Amniotic epithelial cell (primary cell): ENCODE data around the gene RERE.
"Not testable (repeated sequence)": the region's sequence is repeated elsewhere in the genome, so short reads cannot be mapped to it uniquely, and the experiment has no call there.

Source experiments
- DNase-seq: peaks from one replicate; pipeline ENCODE4 v3.0.0-alpha.2; 2010; ENCODE audit warnings: low read depth

Gene RERE

DNA sequence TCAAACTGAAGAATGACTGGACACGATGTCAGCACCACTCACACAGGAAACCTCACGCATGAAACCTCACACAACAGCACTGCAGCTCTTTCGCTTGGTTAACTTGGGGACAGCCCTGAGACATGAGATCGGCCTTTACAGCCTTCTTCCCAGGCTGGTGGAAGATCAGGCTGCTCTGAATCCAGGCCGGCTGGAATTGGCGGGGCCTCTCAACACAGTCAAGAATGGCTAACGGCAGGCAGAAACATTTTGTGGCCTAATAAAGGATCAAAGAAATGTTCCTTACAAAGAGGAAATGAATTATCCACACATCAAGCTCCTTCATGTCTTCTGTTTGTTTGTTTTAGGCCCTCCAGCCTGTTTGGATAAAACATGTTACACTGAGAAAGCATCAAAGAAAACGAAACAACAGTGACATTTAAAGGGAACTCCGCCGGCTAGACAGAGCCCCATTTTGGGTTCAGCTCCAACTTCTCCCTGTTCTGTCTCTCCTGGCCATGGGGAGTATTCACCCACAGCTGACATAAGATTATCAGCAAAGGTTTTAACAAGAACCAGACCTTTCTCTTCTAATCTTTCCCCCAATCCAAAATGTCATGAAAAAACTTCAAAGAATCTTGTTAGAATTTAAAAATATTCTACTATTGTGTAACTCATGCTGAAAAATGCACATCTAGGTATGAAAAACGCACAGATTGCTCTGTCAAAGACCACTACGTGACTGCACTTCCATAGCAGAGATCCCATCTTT is 368.4 kb downstream of the RERE start:
- peak; percentile 91 for DNase-seq

DNA sequence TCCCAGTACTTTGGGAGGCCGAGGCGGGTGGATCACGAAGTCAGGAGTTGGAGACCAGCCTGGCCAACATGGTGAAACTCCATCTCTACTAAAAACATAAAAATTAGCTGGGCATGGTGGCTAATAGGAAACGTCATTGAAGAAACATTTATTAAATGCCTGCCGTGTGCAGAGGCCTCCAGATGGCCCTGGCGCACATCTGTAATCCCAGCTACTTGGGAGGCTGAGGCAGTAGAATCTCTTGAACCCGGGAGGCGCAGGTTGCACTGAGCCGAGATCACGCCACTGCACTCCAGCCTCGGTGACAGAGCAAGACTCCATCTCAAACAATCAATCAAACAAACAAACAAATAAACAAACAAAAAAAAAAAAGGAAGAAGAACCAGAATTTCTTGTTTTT is 368.9 kb downstream of the RERE start:
- DNase-seq, result not testable (repeated sequence)

DNA sequence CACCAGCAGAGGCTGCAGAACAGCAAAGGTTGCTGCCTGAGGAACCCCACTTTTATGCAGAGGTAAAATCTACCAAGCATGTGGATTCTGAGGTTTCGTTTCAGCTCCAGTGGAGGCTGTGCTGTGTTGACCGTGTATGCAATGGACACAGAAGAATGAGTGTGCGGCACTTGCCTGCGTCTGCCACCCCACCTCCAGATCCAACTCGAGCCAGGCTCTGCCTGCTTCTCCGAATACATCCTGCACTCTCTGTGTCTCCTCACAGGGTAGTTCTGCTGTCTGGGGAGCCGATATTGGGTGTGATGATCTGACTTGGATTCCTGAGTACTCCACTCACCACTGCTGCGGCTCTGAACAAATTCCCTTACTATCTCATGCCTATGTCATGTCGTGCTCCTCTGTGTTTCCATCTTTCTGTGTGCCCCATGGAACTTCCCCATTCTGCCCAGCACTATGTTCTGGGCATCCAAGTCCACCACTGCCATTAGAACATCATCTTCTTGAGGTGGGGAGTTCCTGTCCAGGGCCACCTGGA is 369.8 kb downstream of the RERE start:
- peak; percentile 88 for DNase-seq

DNA sequence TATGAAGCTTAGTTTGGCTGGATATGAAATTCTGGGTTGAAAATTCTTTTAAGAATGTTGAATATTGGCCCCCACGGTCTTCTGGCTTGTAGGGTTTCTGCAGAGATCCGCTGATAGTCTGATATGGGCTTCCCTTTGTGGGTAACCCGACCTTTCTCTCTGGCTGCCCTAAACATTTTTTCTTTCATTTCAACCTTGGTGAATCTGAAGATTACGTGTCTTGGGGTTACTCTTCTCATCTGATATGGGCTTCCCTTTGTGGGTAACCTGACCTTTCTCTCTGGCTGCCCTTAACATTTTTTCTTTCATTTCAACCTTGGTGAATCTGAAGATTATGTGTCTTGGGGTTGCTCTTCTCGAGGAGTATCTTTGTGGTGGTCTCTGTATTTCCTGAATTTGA is 371.3 kb downstream of the RERE start:
- DNase-seq, result not testable (repeated sequence)

- DNase-seq, result no peak
Observed at GRCh38 chr1:8443558-8444194, 373.8 kb downstream of the RERE start.

- no peak for DNase-seq
Observed at GRCh38 chr1:8441426-8441825, 376.0 kb downstream of the RERE start.

DNA sequence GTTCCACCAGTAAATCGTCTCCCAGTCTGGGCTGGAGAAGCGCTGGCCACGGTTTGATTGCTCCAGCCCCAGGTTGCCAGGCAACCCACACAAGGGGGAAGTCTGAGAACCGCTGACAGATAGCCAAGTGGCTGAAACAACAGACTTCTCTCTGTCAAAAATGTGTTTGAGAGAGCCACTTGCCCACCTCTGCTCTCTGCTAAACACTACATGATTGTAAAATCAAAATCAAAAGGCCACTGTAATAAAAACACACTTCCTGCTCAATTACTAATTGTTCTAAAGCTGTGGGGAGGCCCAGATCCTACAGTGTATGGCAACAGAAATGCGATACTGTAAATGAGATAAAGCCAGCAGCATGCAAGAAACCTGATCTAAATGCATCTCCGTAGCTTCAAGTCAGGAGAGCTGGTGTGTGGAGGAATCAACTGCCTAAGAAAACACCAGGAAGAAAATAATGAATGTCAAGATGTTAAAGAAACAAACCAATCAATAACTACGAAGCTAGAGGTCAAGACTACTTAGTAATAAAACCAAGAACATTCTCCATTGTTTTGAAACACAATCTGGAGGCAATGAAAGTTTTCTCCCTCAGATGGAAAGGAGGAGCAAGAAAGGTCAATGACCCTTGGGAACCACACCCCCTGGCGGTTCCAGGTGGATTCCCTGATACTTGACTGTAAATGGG is 378.3 kb downstream of the RERE start:
- DNase-seq, result peak; percentile 82

GRCh38 chr1:8438489-8438888 is 379.0 kb downstream of the RERE start:
- peak; percentile 38 for DNase-seq

- no peak for DNase-seq
Observed at GRCh38 chr1:8437347-8437746, 380.1 kb downstream of the RERE start.

DNA sequence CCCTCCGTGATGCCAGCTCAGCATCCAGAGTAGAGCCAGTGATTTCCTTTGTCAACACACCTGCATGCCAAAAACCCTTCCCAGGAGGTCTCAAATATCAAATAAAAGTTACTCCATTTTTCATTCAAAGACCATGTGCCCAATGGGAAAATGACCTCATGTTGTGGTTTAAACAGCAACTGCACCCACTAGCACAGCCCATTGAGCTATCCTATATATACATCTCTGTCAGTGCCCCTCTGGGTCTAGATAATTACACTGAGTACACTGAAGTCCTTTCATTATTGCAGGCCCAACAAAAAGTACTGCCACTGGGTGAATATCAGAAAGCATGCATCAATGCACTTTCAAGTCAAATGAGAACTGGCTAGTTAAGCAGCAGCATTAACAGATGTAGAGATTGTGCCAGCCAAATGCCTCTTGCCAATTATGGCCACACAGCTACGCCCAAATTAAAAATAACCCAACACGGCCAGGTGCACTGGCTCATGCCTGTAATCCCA is 381.8 kb downstream of the RERE start:
- no peak for DNase-seq

DNA sequence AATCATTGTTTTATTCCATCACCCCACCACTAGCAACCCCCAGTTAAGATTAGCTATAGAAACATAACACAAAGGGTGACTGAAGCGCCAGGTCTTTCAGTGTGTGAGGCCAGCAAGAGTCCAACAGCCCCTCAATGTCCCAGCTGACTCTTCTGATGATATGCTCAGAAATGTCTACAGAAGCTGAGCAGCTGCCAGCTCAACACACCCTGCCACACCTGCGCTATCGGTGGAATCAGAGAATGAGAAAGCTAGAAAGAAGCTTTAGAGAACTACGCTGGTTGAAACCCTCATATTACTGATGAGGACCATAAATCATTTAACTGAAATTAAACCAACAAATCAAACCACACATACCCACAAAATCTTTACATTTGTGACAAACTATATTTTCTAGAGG is 383.3 kb downstream of the RERE start:
- DNase-seq, result no peak

GRCh38 chr1:8431784-8432183 is 385.7 kb downstream of the RERE start:
- DNase-seq, result no peak

- no peak for DNase-seq
Observed at GRCh38 chr1:8431019-8431418, 386.4 kb downstream of the RERE start.

DNA sequence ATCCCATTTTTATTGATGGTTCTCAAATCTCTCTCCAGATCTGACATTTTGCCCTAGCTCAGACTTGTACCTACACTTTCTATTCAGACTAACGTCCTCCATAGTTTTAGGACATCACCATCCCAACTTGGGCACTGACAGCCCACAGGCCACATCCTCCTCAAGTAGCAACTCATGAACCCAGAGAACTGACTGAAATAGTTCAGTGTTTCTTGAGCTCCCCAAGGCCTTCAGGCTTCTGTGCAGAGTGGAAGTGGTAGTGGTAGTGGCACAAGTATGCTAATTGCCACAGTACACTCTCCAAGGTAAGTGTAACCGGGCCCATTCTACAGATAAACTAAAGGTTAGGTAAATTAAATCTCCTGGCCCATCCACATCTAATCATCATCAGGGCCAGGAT is 387.0 kb downstream of the RERE start:
- DNase-seq, result no peak

DNA sequence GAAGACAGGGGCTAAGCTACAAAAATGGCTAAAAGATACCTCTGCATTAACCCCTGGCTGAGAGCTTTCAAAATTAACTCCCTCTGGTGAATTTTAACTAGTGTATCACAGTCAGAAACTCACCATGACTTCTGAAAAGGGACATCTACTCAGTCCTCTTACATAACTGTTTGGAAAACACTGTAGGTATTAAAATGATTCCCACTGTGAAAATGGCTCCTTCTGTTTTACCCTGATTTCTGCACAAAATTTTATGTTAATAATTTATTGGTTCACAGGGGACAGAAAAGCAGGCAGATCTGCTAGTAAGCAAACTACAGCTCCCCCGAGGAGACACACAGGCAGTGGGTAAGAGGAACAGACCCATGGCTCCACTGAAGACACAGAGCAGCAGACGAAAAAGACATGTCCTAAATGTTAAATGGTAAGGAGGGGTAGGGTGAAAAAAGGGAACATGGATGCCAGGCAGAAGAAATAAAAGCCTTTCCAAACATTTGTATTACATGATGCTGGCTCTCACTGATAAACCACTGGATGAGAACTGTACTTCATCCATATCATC is 387.8 kb downstream of the RERE start:
- DNase-seq, result no peak

DNA sequence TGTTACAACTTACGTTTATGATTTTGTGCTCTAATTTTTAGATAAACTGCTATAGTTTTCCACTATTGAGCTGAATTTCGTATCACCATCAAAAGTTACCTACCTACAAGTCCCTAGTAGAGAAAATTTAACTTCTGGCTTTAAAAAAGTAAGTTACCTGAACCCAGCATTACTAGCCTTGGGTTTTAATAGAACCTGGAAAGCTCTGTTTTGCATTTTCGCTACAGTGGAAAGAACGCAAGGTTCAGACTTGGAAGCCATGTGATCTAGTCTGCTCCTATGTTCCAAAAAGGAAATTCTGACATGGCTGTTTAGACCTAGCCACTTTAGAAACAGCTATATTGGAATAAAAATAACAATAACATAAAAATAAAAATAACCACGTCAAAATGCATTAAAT is 389.0 kb downstream of the RERE start:
- DNase-seq, result no peak

DNA sequence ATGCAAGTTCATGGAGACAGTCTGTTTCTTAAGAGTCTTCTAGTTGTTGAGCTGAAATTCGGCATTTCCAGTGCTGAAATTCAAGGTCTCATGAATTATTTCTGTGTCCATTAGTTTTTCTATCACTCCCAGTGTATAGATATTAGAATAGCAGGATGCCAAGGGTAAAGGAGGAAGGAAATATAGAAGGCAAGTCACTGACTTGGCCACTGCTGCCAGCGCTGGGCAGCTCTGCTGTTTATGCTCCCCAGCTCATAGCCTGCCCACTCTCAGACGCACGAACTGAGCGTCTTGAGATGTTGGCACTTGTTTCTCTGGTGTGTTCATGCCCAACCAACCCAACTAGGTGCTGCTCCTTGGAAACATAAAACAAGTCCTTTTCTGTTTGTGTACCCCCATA is 389.5 kb downstream of the RERE start:
- DNase-seq, result no peak

- no peak for DNase-seq
Observed at GRCh38 chr1:8427493-8427892, 389.9 kb downstream of the RERE start.

DNA sequence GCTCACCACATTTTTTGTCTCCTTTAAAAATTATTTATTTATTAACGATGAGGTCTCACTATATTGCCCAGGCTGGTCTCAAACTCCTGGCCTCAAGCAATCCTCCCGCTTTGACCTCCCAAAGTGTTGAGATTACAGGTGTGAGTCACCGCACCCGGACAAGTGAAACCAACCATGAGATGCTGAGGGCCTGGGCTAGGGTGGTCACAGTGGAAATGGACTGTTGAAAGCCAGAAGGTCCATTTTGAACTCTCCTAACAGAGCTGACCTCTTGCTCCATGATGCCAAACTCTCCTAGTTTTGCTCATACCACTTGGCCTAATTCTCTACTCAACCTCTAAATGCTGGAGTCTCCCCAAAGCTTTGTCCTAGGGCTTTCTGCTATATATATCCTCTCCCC is 390.4 kb downstream of the RERE start:
- no peak for DNase-seq

GRCh38 chr1:8425781-8426161 is 391.7 kb downstream of the RERE start:
- DNase-seq, result no peak

DNA sequence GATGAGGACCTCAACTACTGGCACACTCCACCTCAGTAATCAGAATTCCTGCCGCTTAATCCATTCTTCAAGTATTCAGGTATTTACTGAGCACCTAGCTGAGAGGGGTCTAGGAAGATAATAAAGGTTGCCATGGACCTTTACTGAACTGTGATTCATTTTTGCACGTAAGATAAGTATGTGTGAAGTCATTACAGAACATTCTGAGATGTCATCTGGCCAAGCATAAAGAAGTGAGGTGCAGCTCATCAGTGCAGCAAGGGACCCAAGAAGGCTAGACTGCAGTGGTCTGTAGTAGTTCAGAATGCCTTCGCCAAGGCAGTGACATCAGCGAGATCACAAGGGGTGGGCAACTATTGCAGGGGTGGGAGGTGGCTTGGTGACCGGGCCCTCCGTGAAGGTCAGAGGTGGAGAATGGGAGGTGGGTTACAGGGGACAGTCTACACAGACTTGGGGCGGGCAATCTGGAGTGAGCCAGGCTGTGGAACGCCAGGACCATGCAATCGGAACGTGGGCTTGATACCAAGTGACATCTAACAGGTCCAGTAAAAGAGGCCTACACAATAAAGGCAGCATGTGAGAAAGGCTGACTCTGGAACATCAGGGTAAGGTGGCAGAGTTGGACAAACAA is 392.2 kb downstream of the RERE start:
- DNase-seq, result no peak

DNA sequence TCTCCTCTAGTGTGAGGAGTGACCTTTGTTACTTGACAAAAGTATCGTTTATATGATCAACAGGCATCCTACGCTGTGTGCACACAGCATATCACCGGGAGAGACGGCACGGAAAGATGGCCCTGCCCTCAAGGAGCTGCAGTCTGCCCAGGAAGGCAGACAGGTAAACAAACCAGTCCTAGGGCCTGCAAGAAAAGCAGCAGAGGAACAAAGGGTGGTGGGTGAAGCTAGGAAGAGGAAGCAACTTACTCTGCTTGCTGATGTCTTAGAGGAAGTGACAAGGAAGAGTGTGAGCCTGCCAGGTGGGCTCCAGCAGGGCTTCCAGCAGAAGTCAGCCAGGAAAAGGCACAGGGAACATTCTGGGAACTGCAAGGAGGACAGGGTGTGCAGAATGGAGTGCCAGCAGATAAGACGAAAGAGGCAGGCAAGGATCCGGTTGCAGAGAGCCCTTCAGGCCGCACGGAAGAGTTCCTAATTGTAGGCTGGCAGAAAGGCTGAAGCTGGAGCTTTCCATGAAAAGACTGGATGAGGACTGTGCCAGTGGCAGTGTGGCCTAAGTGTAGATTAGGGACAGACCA is 392.8 kb downstream of the RERE start:
- DNase-seq, result no peak
